Stimulated activated CD8-positive, alpha-beta memory T cell treated with anti-CD3 and anti-CD28 coated beads, Interleukin-7, amount 100 ng/mL, for 24 hours (primary cell): Measurements from ENCODE around the gene ZNRF3.
"Not testable (repeated sequence)": the region's sequence is repeated elsewhere in the genome, so short reads cannot be mapped to it uniquely, and the experiment has no call there.

ENCODE experiments used
- DNase-seq: peaks from one replicate; pipeline ENCODE4 v3.0.0-alpha.2; 2020; ENCODE audit warnings: low read depth

ZNRF3 gene

GRCh38 chr22:29070490-29070889 lies 187.1 kb downstream of the ZNRF3 start:
- no peak for DNase-seq

- no peak for DNase-seq
Measured at GRCh38 chr22:29071261-29072045, 188.1 kb downstream of the ZNRF3 start.

GRCh38 chr22:29072193-29072978 lies 189.0 kb downstream of the ZNRF3 start:
- DNase-seq: peak; percentile 51

GRCh38 chr22:29072979-29073617 lies 189.7 kb downstream of the ZNRF3 start, which contains the start of gene KREMEN1:
KREMEN1 (plus strand) TSS chr22:29073035; CDS start chr22:29073131, 96 bp downstream.
- DNase-seq: no peak

GRCh38 chr22:29073618-29074275 lies 190.4 kb downstream of the ZNRF3 start:
- DNase-seq: no peak

GRCh38 chr22:29074276-29074772 lies 191.0 kb downstream of the ZNRF3 start:
- no peak for DNase-seq

GRCh38 chr22:29078036-29078868 lies 194.9 kb downstream of the ZNRF3 start:
- DNase-seq: no peak

- DNase-seq: no peak
Measured at GRCh38 chr22:29078869-29079207, 195.5 kb downstream of the ZNRF3 start.

- DNase-seq: no peak
Measured at GRCh38 chr22:29079218-29079901, 196.0 kb downstream of the ZNRF3 start.

GRCh38 chr22:29080106-29080975 lies 197.0 kb downstream of the ZNRF3 start:
- DNase-seq: no peak

GRCh38 chr22:29081517-29082236 lies 198.3 kb downstream of the ZNRF3 start:
- DNase-seq: no peak

- DNase-seq: no peak
Measured at GRCh38 chr22:29082826-29083545, 199.6 kb downstream of the ZNRF3 start.

- not testable (repeated sequence) for DNase-seq
Measured at GRCh38 chr22:29083576-29083932, 200.2 kb downstream of the ZNRF3 start.

- no peak for DNase-seq
Measured at GRCh38 chr22:29083933-29084591, 200.7 kb downstream of the ZNRF3 start.

GRCh38 chr22:29087012-29087411 lies 203.6 kb downstream of the ZNRF3 start:
- DNase-seq: no peak

- no peak for DNase-seq
Measured at GRCh38 chr22:29088809-29089208, 205.4 kb downstream of the ZNRF3 start.

GRCh38 chr22:29089507-29089906 lies 206.1 kb downstream of the ZNRF3 start:
- DNase-seq: no peak

GRCh38 chr22:29090039-29090438 lies 206.7 kb downstream of the ZNRF3 start:
- no peak for DNase-seq
